HepG2 (cell line): ENCODE results near the gene PPARA. TPM values are rescaled to one million over a fixed set of nuclear protein-coding genes. Genes with fewer than 3 reads are reported as not detected.

Source experiments
- ATAC-seq: fragments of 200-7000 bp; cut with Tn5 transposase; 3 replicates; pipeline ENCODE4 v1.9.1; 2020; ENCODE audit warnings: mild to moderate bottlenecking, moderate library complexity
- BruUV-seq: library from RNA; stranded (reverse); fragments of 400-500 nt; replicated peaks from 2 replicates; lab custom pipeline; 2021; lab: Mats Ljungman, UMichigan
- CTCF ChIA-PET: fragments of 300-600 bp; formaldehyde crosslinking; extraction: SDS; loops from one replicate; lab custom pipeline; 2021; ENCODE audit warnings: low total read pairs, inconsistent platforms, low intra/inter-chr PET ratio; lab: Yijun Ruan, JAX
- POLR2A ChIA-PET: fragments of 350-600 bp; sonication (Branson Sonifier 250); formaldehyde crosslinking; loops from one replicate; lab custom pipeline; 2020; ENCODE audit warnings: antibody characterized with exemption, inconsistent platforms; lab: Yijun Ruan, JAX
- DNase-seq: peaks from one replicate; pipeline ENCODE4 v3.0.0-alpha.2; 2015; ENCODE audit warnings: low spot score
- FAIRE-seq: peaks from 3 replicates; lab custom pipeline; 2011; peaks lifted over from hg19 to GRCh38; lab: Jason Lieb, UNC
- H2AFZ ChIP-seq: one replicate; pipeline ENCODE4 v1.6.1; 2011; ENCODE audit warnings: low read length, inconsistent platforms
- H3K27ac ChIP-seq: fragments of 300-600 bp; 3 replicates; pipeline ENCODE4 v1.8.0; 2011; ENCODE audit warnings: mixed run types, mild to moderate bottlenecking, mixed read lengths, low read length, inconsistent platforms; ENCODE audit not compliant: insufficient read depth; ENCODE audit errors: extremely low read length
- H3K27me3 ChIP-seq, 2 experiments: fragments of 200-600 bp in 1 of 2; 2 replicates in 1 of 2; 3 replicates in 1 of 2; pipeline versions ENCODE4 v1.6.0 to v1.8.0; 2011; ENCODE audit warnings: low read length in 2 of 2, mild to moderate bottlenecking in 2 of 2, moderate library complexity in 2 of 2, inconsistent platforms in 1 of 2; ENCODE audit not compliant: insufficient read depth in 2 of 2, control insufficient read depth in 1 of 2
- H3K36me3 ChIP-seq, 2 experiments: fragments of 200-600 bp in 1 of 2; replicated peaks in 1 of 2; 2 replicates in 1 of 2; 3 replicates in 1 of 2; pipeline versions ENCODE4 v1.5.1 to v1.8.0; 2011; ENCODE audit warnings: low read length in 2 of 2, inconsistent platforms in 1 of 2; ENCODE audit not compliant: insufficient read depth in 2 of 2, control insufficient read depth in 1 of 2
- H3K4me1 ChIP-seq: 2 replicates; pipeline ENCODE4 v1.5.1; 2012; ENCODE audit warnings: low read length, inconsistent platforms; ENCODE audit not compliant: insufficient read depth
- H3K4me2 ChIP-seq: 2 replicates; pipeline ENCODE4 v1.6.0; 2011; ENCODE audit warnings: low read depth, low read length, inconsistent platforms
- H3K4me3 ChIP-seq, 3 experiments: fragments of 200-600 bp in 1 of 3; sonication (generic), shearing (Covaris generic) in 1 of 3; replicated peaks in 1 of 3; 2 replicates each; pipeline ENCODE4 v1.5.1; 2011 to 2016; ENCODE audit warnings: low read length in 3 of 3, inconsistent platforms in 2 of 3, low read depth in 2 of 3, mild to moderate bottlenecking in 2 of 3, control low read depth in 1 of 3, mixed read lengths in 1 of 3; ENCODE audit not compliant: insufficient read depth in 1 of 3
- H3K79me2 ChIP-seq: one replicate; pipeline ENCODE4 v1.6.1; 2011; ENCODE audit warnings: low read length, inconsistent platforms; ENCODE audit not compliant: insufficient read depth
- H3K9ac ChIP-seq: 2 replicates; pipeline ENCODE4 v1.6.0; 2011; ENCODE audit warnings: mild to moderate bottlenecking, low read depth, low read length, inconsistent platforms; ENCODE audit not compliant: insufficient read depth
- H3K9me3 ChIP-seq: 2 replicates; pipeline ENCODE4 v1.5.1; 2012; ENCODE audit warnings: mild to moderate bottlenecking, low read length
- H4K20me1 ChIP-seq: 2 replicates; pipeline ENCODE4 v1.6.0; 2011; ENCODE audit warnings: inconsistent platforms, mild to moderate bottlenecking, low read length, moderate library complexity; ENCODE audit not compliant: insufficient read depth
- AGO1 ChIP-seq: fragments of 200-400 bp; formaldehyde crosslinking; IDR thresholded peaks from 2 replicates; pipeline ENCODE4 v1.6.1; 2017; ENCODE audit warnings: mild to moderate bottlenecking, low read depth, low read length, moderate library complexity; ENCODE audit not compliant: poor library complexity, severe bottlenecking
- BHLHE40 ChIP-seq: IDR thresholded peaks from 2 replicates; pipeline ENCODE4 v1.6.1; 2011; ENCODE audit warnings: low read length, improper control_type of control experiment
- FOSL2 ChIP-seq: sonication (generic); formaldehyde crosslinking; IDR thresholded peaks from 2 replicates; pipeline ENCODE4 v1.4.0; 2020; ENCODE audit warnings: missing genetic modification reagents
- FOXK2 ChIP-seq: fragments of 450-650 bp; IDR thresholded peaks from 2 replicates; pipeline ENCODE4 v1.6.1; 2016
- GTF3A ChIP-seq: sonication (generic); formaldehyde crosslinking; conservative IDR thresholded peaks from 2 replicates; pipeline ENCODE4 v1.4.0; 2020; ENCODE audit warnings: mild to moderate bottlenecking, missing genetic modification reagents
- HNRNPH1 ChIP-seq: fragments of 200-400 bp; formaldehyde crosslinking; optimal IDR thresholded peaks from 2 replicates; pipeline ENCODE3; 2017; ENCODE audit warnings: mild to moderate bottlenecking, low read depth, low read length
- NCOA1 ChIP-seq: sonication (generic); formaldehyde crosslinking; IDR thresholded peaks from 2 replicates; pipeline ENCODE4 v1.9.0; 2021; ENCODE audit warnings: missing genetic modification reagents
- SMC3 ChIP-seq: IDR thresholded peaks from 2 replicates; pipeline ENCODE4 v1.6.1; 2011; ENCODE audit warnings: low read length, improper control_type of control experiment
- ZNF496 ChIP-seq: sonication (generic); formaldehyde crosslinking; IDR thresholded peaks from 2 replicates; pipeline ENCODE4 v1.8.1; 2023; ENCODE audit warnings: mild to moderate bottlenecking, moderate library complexity, missing genetic modification reagents; ENCODE audit not compliant: insufficient replicate concordance
- ZSCAN22 ChIP-seq: sonication (generic); formaldehyde crosslinking; IDR thresholded peaks from 2 replicates; pipeline ENCODE4 v1.4.0; 2020; ENCODE audit warnings: mild to moderate bottlenecking, missing genetic modification reagents
- WGBS: methylation state at CpG from one replicate; pipeline ENCODE4 v1.1.6; 2017; ENCODE audit warnings: low lambda C conversion rate; 5-methylcytosine and 5-hydroxymethylcytosine counted together
- in situ Hi-C: cut with HindIII; loops from 2 replicates; pipeline ENCODE4 v1.10.0; 2017; ENCODE audit warnings: low pct_unique_long_range_greater_than_20kb; ENCODE audit not compliant: extremely low pct_ligation_motif_present
- intact Hi-C: fragments of 100-400 bp; cut with micrococcal nuclease; formaldehyde crosslinking; loops from one replicate; pipeline ENCODE4 v1.10.0; 2022; ENCODE audit not compliant: unreplicated experiment
- polyA plus RNA-seq, 8 experiments: library from polyadenylated mRNA; depleted of rRNA in 3 of 8; stranded (reverse) in 7 of 8; unstranded in 1 of 8; fragments of >200 nt; fragmentation: Illumina TruSeq in 4 of 8; extraction: Trizol in 4 of 8; gene quantifications; 2 replicates each; pipeline versions ENCODE4 v1.2.1 to v1.2.3, GENCODE V29; 2011 to 2016; ENCODE audit warnings: low read depth in 4 of 8, missing spikeins in 1 of 8, mixed read lengths in 1 of 8; ENCODE audit not compliant: insufficient read depth in 1 of 8
- total RNA-seq, 5 experiments: library from RNA; depleted of rRNA; stranded (reverse); fragments of >200 nt; fragmentation: Illumina TruSeq; extraction: Trizol; gene quantifications; 2 replicates each; pipeline ENCODE4 v1.2.3, GENCODE V29; 2016; ENCODE audit warnings: low read depth in 1 of 5
- TF ChIP-seq, protein P1 (sequence below): sonication (generic); formaldehyde crosslinking; IDR thresholded peaks from 2 replicates; pipeline ENCODE4 v1.4.0; 2020; ENCODE audit warnings: mild to moderate bottlenecking, missing genetic modification reagents, borderline replicate concordance
- TF ChIP-seq, protein P2 (sequence below): sonication (generic); formaldehyde crosslinking; IDR thresholded peaks from 2 replicates; pipeline ENCODE4 v1.4.0; 2020; ENCODE audit warnings: missing genetic modification reagents, borderline replicate concordance
- TF ChIP-seq, protein P3 (sequence below): sonication (generic); formaldehyde crosslinking; IDR thresholded peaks from 2 replicates; pipeline ENCODE4 v1.4.0; 2020; ENCODE audit warnings: missing genetic modification reagents, borderline replicate concordance

Gene PPARA
- total and polyA plus RNA-seq, 2 of the 13 experiments (the other 11 are each of a cell fraction or from before 2014, with no cell fraction given) = 18.2 to 24.7 TPM

DNA sequence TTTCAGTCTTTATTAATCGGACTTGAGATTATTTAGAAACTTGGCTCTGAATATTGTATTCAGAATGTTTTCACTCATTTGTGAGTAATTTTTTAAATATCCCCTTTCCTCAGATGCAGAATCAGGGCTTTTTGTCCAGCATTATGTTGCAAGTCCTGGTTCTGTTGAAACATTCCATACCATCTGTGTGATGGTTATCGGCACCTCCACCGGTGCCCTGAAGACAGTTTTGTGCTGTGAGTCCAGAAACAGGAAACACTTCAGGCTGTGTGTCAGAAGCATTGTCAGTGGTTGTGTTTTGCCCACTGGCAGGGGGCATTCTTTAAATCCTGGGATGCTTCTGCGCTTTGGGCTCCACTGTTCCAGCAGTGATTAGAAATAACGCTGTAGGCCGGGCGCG is 79.4 kb downstream of the PPARA start:
- TF ChIP-seq, protein P1, sequence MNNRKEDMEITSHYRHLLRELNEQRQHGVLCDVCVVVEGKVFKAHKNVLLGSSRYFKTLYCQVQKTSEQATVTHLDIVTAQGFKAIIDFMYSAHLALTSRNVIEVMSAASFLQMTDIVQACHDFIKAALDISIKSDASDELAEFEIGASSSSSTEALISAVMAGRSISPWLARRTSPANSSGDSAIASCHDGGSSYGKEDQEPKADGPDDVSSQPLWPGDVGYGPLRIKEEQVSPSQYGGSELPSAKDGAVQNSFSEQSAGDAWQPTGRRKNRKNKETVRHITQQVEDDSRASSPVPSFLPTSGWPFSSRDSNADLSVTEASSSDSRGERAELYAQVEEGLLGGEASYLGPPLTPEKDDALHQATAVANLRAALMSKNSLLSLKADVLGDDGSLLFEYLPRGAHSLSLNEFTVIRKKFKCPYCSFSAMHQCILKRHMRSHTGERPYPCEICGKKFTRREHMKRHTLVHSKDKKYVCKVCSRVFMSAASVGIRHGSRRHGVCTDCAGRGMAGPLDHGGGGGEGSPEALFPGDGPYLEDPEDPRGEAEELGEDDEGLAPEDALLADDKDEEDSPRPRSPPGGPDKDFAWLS (CRISPR knock-in tag) = no peak
- TF ChIP-seq, protein P2, sequence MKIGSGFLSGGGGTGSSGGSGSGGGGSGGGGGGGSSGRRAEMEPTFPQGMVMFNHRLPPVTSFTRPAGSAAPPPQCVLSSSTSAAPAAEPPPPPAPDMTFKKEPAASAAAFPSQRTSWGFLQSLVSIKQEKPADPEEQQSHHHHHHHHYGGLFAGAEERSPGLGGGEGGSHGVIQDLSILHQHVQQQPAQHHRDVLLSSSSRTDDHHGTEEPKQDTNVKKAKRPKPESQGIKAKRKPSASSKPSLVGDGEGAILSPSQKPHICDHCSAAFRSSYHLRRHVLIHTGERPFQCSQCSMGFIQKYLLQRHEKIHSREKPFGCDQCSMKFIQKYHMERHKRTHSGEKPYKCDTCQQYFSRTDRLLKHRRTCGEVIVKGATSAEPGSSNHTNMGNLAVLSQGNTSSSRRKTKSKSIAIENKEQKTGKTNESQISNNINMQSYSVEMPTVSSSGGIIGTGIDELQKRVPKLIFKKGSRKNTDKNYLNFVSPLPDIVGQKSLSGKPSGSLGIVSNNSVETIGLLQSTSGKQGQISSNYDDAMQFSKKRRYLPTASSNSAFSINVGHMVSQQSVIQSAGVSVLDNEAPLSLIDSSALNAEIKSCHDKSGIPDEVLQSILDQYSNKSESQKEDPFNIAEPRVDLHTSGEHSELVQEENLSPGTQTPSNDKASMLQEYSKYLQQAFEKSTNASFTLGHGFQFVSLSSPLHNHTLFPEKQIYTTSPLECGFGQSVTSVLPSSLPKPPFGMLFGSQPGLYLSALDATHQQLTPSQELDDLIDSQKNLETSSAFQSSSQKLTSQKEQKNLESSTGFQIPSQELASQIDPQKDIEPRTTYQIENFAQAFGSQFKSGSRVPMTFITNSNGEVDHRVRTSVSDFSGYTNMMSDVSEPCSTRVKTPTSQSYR (CRISPR knock-in tag) = no peak
- TF ChIP-seq SMC3 (no peak), AGO1 (no peak), ZNF496 (CRISPR knock-in tag) (no peak), GTF3A (CRISPR knock-in tag) (no peak), FOSL2 (CRISPR knock-in tag) (no peak), HNRNPH1 (no peak), BHLHE40 (no peak), ZSCAN22 (CRISPR knock-in tag) (no peak), NCOA1 (CRISPR knock-in tag) (no peak), FOXK2 (no peak)
- TF ChIP-seq, protein P3, sequence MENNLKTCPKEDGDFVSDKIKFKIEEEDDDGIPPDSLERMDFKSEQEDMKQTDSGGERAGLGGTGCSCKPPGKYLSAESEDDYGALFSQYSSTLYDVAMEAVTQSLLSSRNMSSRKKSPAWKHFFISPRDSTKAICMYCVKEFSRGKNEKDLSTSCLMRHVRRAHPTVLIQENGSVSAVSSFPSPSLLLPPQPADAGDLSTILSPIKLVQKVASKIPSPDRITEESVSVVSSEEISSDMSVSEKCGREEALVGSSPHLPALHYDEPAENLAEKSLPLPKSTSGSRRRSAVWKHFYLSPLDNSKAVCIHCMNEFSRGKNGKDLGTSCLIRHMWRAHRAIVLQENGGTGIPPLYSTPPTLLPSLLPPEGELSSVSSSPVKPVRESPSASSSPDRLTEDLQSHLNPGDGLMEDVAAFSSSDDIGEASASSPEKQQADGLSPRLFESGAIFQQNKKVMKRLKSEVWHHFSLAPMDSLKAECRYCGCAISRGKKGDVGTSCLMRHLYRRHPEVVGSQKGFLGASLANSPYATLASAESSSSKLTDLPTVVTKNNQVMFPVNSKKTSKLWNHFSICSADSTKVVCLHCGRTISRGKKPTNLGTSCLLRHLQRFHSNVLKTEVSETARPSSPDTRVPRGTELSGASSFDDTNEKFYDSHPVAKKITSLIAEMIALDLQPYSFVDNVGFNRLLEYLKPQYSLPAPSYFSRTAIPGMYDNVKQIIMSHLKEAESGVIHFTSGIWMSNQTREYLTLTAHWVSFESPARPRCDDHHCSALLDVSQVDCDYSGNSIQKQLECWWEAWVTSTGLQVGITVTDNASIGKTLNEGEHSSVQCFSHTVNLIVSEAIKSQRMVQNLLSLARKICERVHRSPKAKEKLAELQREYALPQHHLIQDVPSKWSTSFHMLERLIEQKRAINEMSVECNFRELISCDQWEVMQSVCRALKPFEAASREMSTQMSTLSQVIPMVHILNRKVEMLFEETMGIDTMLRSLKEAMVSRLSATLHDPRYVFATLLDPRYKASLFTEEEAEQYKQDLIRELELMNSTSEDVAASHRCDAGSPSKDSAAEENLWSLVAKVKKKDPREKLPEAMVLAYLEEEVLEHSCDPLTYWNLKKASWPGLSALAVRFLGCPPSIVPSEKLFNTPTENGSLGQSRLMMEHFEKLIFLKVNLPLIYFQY (CRISPR knock-in tag) = no peak
- H2AFZ ChIP-seq = no peak overlapping the region
- no peaks in the 10 kb centered on the region for H3K9me3 ChIP-seq
- no peaks in the 10 kb centered on the region for H4K20me1 ChIP-seq
- H3K36me3 ChIP-seq = peaks cover 3 to 18% of the 10 kb centered on the region in 2 experiments; a peak in 4 of 5 replicates
- ChIA-PET CTCF (no interaction called here), POLR2A (no interaction called here)
- intact Hi-C loops = no loop called here
- DNase-seq (no peak), FAIRE-seq (no peak), ATAC-seq (no peak)
- no peak overlapping the region for H3K9ac ChIP-seq
- in situ Hi-C loops = no loop called here
- BruUV-seq = no TSS peak
- H3K79me2 ChIP-seq = no peaks in the 10 kb centered on the region
- no peaks in the 10 kb centered on the region for H3K27me3 ChIP-seq
- H3K4me2 ChIP-seq = no peak overlapping the region
- no peak overlapping the region for H3K27ac ChIP-seq
- H3K4me1 ChIP-seq = no peaks in the 10 kb centered on the region
- H3K4me3 ChIP-seq = no peak overlapping the region
- 91% methylated on average over 8 of the region's 8 CpGs for WGBS
